CD4-positive, alpha-beta T cell treated with Interleukin-17A for 1 hour (primary cell): ENCODE results near the gene KCTD13.
"Not testable (repeated sequence)": the region's sequence is repeated elsewhere in the genome, so short reads cannot be mapped to it uniquely, and the experiment has no call there.

Experiments
- DNase-seq: peaks from one replicate; pipeline ENCODE4 v3.0.0-alpha.2; 2020

KCTD13 gene

GRCh38 chr16:29925781-29926710, at the start of gene KCTD13:
KCTD13 (minus strand) TSS chr16:29926226; CDS start chr16:29926033, 193 bp downstream.
- peak; percentile 93 for DNase-seq

GRCh38 chr16:29975134-29975538, 49.1 kb upstream of the KCTD13 start:
- DNase-seq: no peak

GRCh38 chr16:29974291-29975133, 48.5 kb upstream of the KCTD13 start:
- peak; percentile 34 for DNase-seq

- DNase-seq: peak; percentile 97
These were observed 47.6 kb upstream of the KCTD13 start, which contains the start of gene TAOK2 for GRCh38 chr16:29973384-29974246. TAOK2 (plus strand) TSS chr16:29973868; CDS start chr16:29977773, 3,905 bp downstream.

GRCh38 chr16:29972992-29973383, 47.0 kb upstream of the KCTD13 start:
- no peak for DNase-seq

- no peak for DNase-seq
These were observed 46.5 kb upstream of the KCTD13 start for GRCh38 chr16:29972500-29972899.

GRCh38 chr16:29971304-29971703, 45.3 kb upstream of the KCTD13 start:
- no peak for DNase-seq

- DNase-seq: no peak
These were observed 42.2 kb upstream of the KCTD13 start for GRCh38 chr16:29968205-29968604.

GRCh38 chr16:29963021-29963743, 37.2 kb upstream of the KCTD13 start:
- no peak for DNase-seq

GRCh38 chr16:29962344-29962994, 36.4 kb upstream of the KCTD13 start:
- peak; percentile 17 for DNase-seq

GRCh38 chr16:29961479-29962343, 35.7 kb upstream of the KCTD13 start, which contains the start of gene TMEM219:
TMEM219 (plus strand) TSS chr16:29962079; CDS start chr16:29963144, 1,065 bp downstream.
- peak; percentile 95 for DNase-seq

GRCh38 chr16:29961127-29961478, 35.1 kb upstream of the KCTD13 start:
- no peak for DNase-seq

- not testable (repeated sequence) for DNase-seq
These were observed 33.8 kb upstream of the KCTD13 start for GRCh38 chr16:29959821-29960220.

GRCh38 chr16:29959293-29959692, 33.3 kb upstream of the KCTD13 start:
- DNase-seq: no peak

GRCh38 chr16:29958756-29959155, 32.7 kb upstream of the KCTD13 start:
- no peak for DNase-seq

- no peak for DNase-seq
These were observed 25.8 kb upstream of the KCTD13 start for GRCh38 chr16:29951625-29952365.

- DNase-seq: no peak
These were observed 24.9 kb upstream of the KCTD13 start for GRCh38 chr16:29950806-29951461.

- DNase-seq: no peak
These were observed 21.9 kb upstream of the KCTD13 start for GRCh38 chr16:29947897-29948296.
